ACHN (cell line): Measurements from ENCODE around the gene DGKD.

Experiments
- DNase-seq: peaks from one replicate; pipeline ENCODE4 v3.0.0-alpha.2; 2015
- in situ Hi-C: cut with HindIII; loops from 2 replicates; pipeline ENCODE4 v1.10.0; 2017; ENCODE audit warnings: low sequenced_read_pairs, low pct_ligation_motif_present, low pct_unique_long_range_greater_than_20kb

The DGKD gene

DNA sequence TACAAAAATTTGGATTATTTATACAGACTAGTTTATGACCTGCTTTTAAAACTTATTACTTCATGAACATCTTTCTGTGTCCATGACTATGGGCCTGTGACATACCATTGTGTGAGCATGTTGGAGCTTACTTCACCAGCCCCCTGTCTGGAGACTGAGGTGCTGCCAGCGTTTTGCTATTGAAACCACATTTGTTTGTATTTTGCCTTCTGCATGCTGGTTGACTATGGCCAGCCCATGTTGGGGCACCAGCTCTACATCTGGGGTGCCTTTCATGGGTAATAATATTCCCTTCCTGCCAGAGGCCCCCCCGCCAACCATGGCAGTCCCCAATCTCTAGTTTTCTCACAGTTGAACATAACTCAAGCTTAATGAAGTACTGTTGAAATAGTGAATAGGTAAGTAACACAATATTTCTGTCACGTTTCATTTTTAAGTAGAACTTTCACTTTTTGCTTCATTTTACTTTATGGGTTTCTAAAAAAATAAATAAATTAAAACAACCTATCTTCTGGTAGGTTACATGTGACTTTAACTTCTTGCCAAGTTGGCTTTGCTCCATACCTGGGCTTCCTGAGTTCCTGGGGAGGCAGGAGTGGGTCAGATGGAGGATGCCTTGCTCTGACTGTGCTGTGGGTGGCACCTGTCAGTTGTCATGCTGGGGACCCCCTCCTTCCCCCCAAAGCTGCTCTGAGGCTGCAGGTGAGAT is 63.9 kb downstream of the DGKD start:
- in situ Hi-C loops, result no loop called here
- no peak for DNase-seq

GRCh38 chr2:233418761-233419546 is 64.7 kb downstream of the DGKD start:
- in situ Hi-C loops, result no loop called here
- DNase-seq, result no peak

GRCh38 chr2:233419602-233420391 is 65.5 kb downstream of the DGKD start:
- in situ Hi-C loops, result no loop called here
- no peak for DNase-seq

DNA sequence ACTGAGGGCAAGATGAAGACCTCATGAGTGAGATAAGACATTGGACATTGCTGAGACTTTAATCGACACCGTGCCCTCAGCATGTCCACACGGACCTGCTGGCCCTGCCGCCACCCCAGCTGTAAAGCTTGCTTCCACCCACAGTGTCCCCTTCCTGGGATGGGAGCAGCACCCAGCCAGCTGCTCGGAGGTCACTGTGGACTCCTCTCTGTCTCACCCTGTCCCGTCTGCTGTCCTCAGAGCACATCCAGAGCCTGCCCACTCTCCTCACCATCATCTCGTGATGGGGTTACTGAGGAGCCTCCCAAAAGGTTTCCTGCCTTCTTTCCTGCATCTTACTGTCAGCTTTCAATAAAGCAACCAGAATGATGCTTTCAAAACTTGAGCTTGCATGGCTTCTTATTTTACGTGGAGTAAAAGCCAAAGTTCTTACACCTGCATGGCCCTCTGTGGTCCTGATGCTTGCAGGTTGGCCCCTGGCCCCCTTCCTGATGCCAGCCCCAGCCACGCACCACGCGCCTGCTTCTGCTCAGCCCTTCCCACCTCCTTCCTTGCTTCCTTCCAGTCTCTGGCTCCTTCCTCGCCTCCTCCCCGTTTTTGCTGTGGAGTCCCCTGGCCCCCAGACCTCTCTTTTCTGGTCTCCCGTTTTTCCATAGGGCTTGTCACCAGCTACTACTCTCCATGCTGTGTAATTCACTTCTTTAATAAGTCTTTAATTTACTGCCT is 67.0 kb downstream of the DGKD start:
- in situ Hi-C loops, result no loop called here
- DNase-seq, result no peak

DNA sequence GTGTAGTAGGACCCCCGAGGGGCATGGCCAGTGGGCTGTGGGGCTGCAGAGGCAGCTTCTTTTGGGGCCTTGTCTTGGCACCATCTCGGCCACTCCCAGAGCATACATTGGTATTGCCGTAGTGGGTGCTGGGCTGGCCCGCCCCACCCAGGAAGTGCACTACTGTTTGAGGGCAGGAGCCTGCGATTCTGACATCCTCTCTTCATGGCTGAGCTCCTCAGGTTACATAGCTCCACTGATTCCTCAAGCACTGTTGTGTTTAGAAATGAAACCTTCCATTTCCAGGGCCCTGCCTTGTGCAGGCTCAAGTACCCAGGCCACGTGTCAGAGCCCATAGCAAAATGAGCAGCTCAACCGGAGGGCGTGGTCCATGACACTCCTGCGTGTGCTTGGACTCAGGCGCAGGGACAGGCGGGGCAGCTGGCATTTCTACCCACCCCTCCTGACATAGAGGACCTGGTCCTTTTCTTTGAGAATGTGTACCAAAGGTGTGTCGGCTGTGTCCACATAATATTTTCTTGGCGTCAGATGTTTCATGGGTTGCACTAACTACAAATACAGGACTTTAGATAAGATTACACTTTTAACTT is 67.9 kb downstream of the DGKD start:
- in situ Hi-C loops, result no loop called here
- DNase-seq, result no peak

- no peak for DNase-seq
- in situ Hi-C loops, result no loop called here
Measured at GRCh38 chr2:233422649-233423551, 68.6 kb downstream of the DGKD start.

GRCh38 chr2:233423552-233423860 is 69.2 kb downstream of the DGKD start:
- in situ Hi-C loops, result no loop called here
- no peak for DNase-seq

- no peak for DNase-seq
Measured at GRCh38 chr2:233424154-233424951, 70.1 kb downstream of the DGKD start.

GRCh38 chr2:233426619-233427342 is 72.5 kb downstream of the DGKD start:
- in situ Hi-C loops, result no loop called here
- DNase-seq, result peak; percentile 30

More at GRCh38 chr2:233424154-233424951, 70.1 kb downstream of the DGKD start:
- in situ Hi-C loops, result no loop called here

DNA sequence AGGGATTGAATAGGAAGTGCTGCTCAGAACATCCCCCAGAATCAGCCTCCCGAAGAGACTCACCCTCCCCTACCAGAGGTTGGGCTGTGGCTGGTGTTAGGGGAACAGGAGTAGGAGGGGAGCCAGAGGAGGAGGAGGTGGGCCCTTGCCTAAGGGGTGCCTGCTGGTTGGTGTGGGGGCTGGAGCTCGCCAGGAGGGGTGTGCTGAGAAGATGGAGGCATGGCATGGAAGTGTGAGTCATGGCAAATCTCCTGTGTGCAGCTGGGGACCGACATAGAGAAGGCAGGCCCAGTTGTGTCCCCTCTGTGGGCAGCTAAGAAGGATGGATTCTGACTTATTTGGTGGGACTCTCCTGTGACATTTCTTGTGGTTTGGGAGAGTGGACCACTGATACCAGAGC is 73.7 kb downstream of the DGKD start:
- DNase-seq, result no peak
- in situ Hi-C loops, result no loop called here

DNA sequence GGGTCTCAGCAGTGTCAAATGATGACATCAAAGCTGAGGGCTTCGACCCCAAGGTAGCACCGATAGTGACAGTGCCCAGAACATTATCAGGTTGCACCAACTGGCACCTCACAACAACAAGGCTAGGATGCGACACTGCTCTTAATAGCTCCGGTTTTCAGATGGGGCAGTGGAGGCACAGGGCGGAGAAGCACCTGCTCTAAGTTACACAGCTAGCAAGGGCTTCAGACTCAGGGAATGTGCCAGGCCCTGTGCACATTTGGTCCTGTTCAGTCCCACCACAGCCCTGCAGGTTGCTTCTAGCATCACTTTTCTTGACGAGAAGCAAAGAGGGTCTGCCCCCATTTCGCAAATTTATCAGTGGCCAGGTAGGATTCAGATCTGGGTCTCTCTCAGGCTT is 74.1 kb downstream of the DGKD start:
- no peak for DNase-seq
- in situ Hi-C loops, result no loop called here

GRCh38 chr2:233429175-233429897 is 75.0 kb downstream of the DGKD start:
- in situ Hi-C loops, result no loop called here
- DNase-seq, result no peak

DNA sequence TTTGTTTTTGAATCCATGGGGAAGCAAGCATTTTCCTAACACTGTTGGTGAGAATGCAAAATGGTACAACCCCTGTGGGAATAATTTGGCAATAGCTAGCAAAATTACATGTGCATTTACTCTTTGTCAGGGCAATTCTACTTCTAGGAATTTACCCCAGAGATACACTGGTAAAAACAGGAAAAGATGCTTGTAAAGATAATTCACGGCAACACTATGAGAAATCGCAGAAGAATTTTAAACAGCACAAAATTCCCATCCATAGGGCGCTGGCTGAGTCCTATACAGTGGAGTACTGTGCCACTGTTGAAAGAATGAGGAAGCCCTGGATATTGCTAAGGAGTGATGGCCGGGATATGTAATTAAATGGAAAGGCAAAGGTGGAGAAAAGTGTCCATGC is 75.8 kb downstream of the DGKD start:
- in situ Hi-C loops, result no loop called here
- DNase-seq, result no peak

DNA sequence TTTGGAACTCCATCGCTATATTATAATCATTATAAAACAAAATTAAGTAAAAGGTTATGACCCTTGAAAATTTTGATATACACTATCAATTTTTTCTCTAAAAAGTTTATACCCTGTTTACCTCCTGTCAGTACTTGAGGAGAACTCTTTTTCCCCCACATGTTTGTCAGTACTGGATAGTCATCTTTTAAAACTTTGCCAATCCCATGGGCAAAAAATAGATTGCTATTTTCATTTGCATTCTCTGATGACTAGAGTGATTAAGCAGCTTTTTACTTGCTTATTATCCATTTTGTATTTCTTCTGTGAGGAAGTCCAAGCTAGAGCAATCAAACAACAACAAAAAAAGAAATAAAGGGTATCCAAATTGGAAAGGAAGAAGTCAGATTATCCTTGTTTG is 76.4 kb downstream of the DGKD start:
- in situ Hi-C loops, result no loop called here
- no peak for DNase-seq

GRCh38 chr2:233433029-233433428 is 78.7 kb downstream of the DGKD start:
- in situ Hi-C loops, result no loop called here
- no peak for DNase-seq

DNA sequence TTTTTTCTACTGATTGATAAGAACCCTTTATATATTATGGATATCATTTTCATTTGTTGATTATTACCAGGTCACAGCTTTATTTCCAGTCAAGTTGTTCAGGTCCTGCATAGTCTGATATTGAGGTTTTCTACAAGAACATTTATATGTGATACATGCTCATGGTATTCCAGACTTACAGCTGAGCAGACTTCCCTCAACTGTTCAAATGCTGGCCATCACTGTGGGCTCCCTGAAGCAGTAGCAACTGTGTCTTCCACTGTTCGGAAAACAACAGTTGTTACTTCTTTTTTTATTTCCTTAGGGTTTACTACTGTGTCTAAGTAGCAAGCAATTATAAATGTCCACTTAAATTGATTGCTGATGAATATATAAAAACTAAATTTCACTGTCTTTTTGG is 79.5 kb downstream of the DGKD start:
- no peak for DNase-seq
- in situ Hi-C loops, result no loop called here
